Nephron progenitor cell (in vitro differentiated cells): ENCODE results near the gene ZNF521.

Source experiments
- DNase-seq: peaks from one replicate; pipeline ENCODE4 v3.0.0; 2021
- H3K27ac Mint-ChIP-seq: 2 replicates; pipeline ENCODE4 v1.8.0; 2021; ENCODE audit warnings: mild to moderate bottlenecking, moderate library complexity, mixed read lengths
- H3K27me3 Mint-ChIP-seq: 2 replicates; pipeline ENCODE4 v1.8.0; 2021; ENCODE audit warnings: mild to moderate bottlenecking, low read depth, mixed read lengths; ENCODE audit not compliant: poor library complexity
- H3K36me3 Mint-ChIP-seq: 2 replicates; pipeline ENCODE4 v1.8.0; 2021; ENCODE audit warnings: low read depth, mixed read lengths
- H3K4me1 Mint-ChIP-seq: 2 replicates; pipeline ENCODE4 v1.8.0; 2021; ENCODE audit warnings: mixed read lengths
- H3K4me3 Mint-ChIP-seq: 2 replicates; pipeline ENCODE4 v1.8.0; 2021; ENCODE audit warnings: mild to moderate bottlenecking, moderate library complexity, mixed read lengths
- H3K9me3 Mint-ChIP-seq: 2 replicates; pipeline ENCODE4 v1.8.0; 2021; ENCODE audit warnings: mild to moderate bottlenecking, moderate library complexity, mixed read lengths
- CTCF ChIP-seq: fragments of 200-600 bp; sonication (generic); IDR thresholded peaks from 2 replicates; pipeline ENCODE4 v1.5.0; 2021; ENCODE audit warnings: antibody characterized with exemption

Gene ZNF521

GRCh38 chr18:25351777-25352628 is at the start of gene ZNF521:
Gene ZNF521 (minus strand): TSS chr18:25352166. CDS start chr18:25350946, 1,220 bp downstream.
- DNase-seq = peak; percentile 89
- no peaks in the 10 kb centered on the region for H3K36me3 Mint-ChIP-seq
- peaks cover 40% of the 10 kb centered on the region for H3K4me1 Mint-ChIP-seq
- no peaks in the 10 kb centered on the region for H3K9me3 Mint-ChIP-seq
- H3K27ac Mint-ChIP-seq = peak within 1 kb of the TSS; percentile 98
- TF ChIP-seq CTCF = no peak
- peak within 1 kb of the TSS; percentile 98 for H3K4me3 Mint-ChIP-seq
- peaks cover 29% of the 10 kb centered on the region for H3K27me3 Mint-ChIP-seq

- H3K9me3 Mint-ChIP-seq = peaks cover 11% of the 10 kb centered on the region
- no peak for DNase-seq
- peaks cover 6% of the 10 kb centered on the region for H3K27me3 Mint-ChIP-seq
- H3K4me3 Mint-ChIP-seq = no peak overlapping the region
- H3K4me1 Mint-ChIP-seq = peaks cover 10% of the 10 kb centered on the region
- no peak for TF ChIP-seq CTCF
- H3K36me3 Mint-ChIP-seq = peaks cover 4% of the 10 kb centered on the region
- no peak overlapping the region for H3K27ac Mint-ChIP-seq
Measured at GRCh38 chr18:25399554-25399953, 47.6 kb upstream of the ZNF521 start.

- H3K4me1 Mint-ChIP-seq = peaks cover 14% of the 10 kb centered on the region
- H3K9me3 Mint-ChIP-seq = peaks cover 30% of the 10 kb centered on the region
- no peak overlapping the region for H3K4me3 Mint-ChIP-seq
- DNase-seq = no peak
- H3K36me3 Mint-ChIP-seq = peaks cover 18% of the 10 kb centered on the region
- TF ChIP-seq CTCF = no peak
- no peaks in the 10 kb centered on the region for H3K27me3 Mint-ChIP-seq
- no peak overlapping the region for H3K27ac Mint-ChIP-seq
Measured at GRCh38 chr18:25392192-25392591, 40.2 kb upstream of the ZNF521 start.

GRCh38 chr18:25373432-25374179 is 21.6 kb upstream of the ZNF521 start:
- no peak overlapping the region for H3K4me3 Mint-ChIP-seq

GRCh38 chr18:25370391-25370790 is 18.4 kb upstream of the ZNF521 start:
- Mint-ChIP-seq H3K9me3 (peaks cover 9% of the 10 kb centered on the region), H3K27me3 (peaks cover 4% of the 10 kb centered on the region), H3K4me3 (peak overlapping the region; percentile 50), H3K27ac (peak overlapping the region; percentile 14), H3K4me1 (peaks cover 43% of the 10 kb centered on the region), H3K36me3 (peaks cover 9% of the 10 kb centered on the region)
- DNase-seq = no peak
- no peak for TF ChIP-seq CTCF

More at GRCh38 chr18:25373432-25374179, 21.6 kb upstream of the ZNF521 start:
- no peak for DNase-seq
- no peaks in the 10 kb centered on the region for H3K27me3 Mint-ChIP-seq
- H3K27ac Mint-ChIP-seq = no peak overlapping the region
- TF ChIP-seq CTCF = no peak
- H3K9me3 Mint-ChIP-seq = no peaks in the 10 kb centered on the region
- peaks cover 53% of the 10 kb centered on the region for H3K4me1 Mint-ChIP-seq
- H3K36me3 Mint-ChIP-seq = no peaks in the 10 kb centered on the region
